Ovary (tissue), 3 donors: ENCODE results near the gene SRRM2.

Experiments used
- EP300 ChIP-seq: sonication (generic); formaldehyde crosslinking; IDR thresholded peaks from one replicate; pipeline ENCODE4 v1.6.1; 2017; ENCODE audit warnings: antibody characterized with exemption
- POLR2A ChIP-seq: fragments of 450-650 bp; IDR thresholded peaks from one replicate; pipeline ENCODE4 v1.6.1; 2017; ENCODE audit warnings: antibody characterized with exemption, mild to moderate bottlenecking, moderate library complexity
- TF ChIP-seq, protein P1 (sequence below), 3 donors: fragments of 450-650 bp in 2 of 3; fragments of 200-600 bp in 1 of 3; IDR thresholded peaks; one replicate each; pipeline versions ENCODE4 v1.5.1 to v1.8.0; 2016 to 2022; ENCODE audit warnings: antibody characterized with exemption in 3 of 3, mild to moderate bottlenecking in 1 of 3
- donor health status: DM: no; HTN: no; CAD: no.

DNA sequence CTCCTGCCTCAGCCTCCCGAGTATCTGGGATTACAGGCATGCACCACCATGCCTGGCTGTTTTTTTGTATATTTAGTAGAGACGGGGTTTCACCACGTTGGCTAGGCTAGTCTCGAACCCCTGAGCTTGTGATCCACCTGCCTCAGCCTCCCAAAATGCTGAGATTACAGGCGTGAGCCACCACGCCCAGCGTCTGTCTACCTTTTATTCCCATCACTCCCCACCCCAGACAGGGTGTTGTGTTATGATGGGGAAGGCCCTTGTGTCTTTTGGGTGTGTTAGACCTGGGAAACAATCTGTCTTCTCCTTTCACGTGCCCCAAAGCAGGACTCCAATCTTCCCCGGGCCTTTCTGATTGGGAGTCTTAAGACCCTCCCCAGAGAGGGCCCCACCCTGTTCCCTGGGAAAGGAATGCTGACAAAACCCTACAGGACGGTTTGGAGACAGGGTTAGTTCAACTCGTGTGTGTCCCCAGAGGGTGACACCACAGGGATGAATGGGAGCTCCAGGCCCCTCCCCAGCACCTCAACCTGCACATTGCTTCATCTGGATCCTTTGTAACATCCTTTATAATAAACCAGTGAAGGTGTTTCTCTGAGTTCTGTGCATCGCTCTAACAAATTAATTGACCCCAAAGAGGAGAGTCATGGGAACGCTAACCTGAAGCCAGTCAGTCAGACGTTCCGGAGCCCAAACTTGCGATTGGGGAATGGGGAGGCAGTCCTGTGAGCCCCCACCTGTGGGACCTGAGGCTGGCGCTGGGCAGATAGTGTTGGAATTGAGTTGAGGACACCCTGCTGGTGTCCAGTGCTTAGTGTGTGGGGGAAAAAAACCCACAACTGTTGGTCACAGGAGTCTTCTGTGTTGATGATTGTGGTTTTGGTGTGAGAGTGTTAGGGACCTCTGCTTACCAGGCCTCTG, 27.8 kb downstream of the SRRM2 start:
- TF ChIP-seq, protein P1, sequence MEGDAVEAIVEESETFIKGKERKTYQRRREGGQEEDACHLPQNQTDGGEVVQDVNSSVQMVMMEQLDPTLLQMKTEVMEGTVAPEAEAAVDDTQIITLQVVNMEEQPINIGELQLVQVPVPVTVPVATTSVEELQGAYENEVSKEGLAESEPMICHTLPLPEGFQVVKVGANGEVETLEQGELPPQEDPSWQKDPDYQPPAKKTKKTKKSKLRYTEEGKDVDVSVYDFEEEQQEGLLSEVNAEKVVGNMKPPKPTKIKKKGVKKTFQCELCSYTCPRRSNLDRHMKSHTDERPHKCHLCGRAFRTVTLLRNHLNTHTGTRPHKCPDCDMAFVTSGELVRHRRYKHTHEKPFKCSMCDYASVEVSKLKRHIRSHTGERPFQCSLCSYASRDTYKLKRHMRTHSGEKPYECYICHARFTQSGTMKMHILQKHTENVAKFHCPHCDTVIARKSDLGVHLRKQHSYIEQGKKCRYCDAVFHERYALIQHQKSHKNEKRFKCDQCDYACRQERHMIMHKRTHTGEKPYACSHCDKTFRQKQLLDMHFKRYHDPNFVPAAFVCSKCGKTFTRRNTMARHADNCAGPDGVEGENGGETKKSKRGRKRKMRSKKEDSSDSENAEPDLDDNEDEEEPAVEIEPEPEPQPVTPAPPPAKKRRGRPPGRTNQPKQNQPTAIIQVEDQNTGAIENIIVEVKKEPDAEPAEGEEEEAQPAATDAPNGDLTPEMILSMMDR (IDR thresholded peaks at IDR 0.05) = no peak
- no peak for TF ChIP-seq POLR2A
- TF ChIP-seq EP300 = no peak
